ENCODE measurements around the gene HIVEP2. TPM values are rescaled to one million over a fixed set of nuclear protein-coding genes. Genes with fewer than 3 reads are reported as not detected.

The HIVEP2 gene
- total and polyA plus RNA-seq, 9 donors: 8.4 to 58.9 (median 32.1) TPM

- intact Hi-C loops (cut with DNase I): no loop called here
- no peak overlapping the region for H3K4me3 ChIP-seq
- DNase-seq: no peak
- 93 to 96% (median 93%) methylated on average over 2 of the region's 2 CpGs for WGBS, 3 donors
- H3K4me1 ChIP-seq (ENCODE audit: insufficient read depth): peaks cover 4% of the 10 kb centered on the region
- no peaks in the 10 kb centered on the region for H3K27me3 ChIP-seq
- TF ChIP-seq CTCF (IDR thresholded peaks at IDR 0.05): no peak
- TF ChIP-seq POLR2A (IDR thresholded peaks at IDR 0.05): no peak
- no peak for TF ChIP-seq EP300 (IDR thresholded peaks at IDR 0.05)
- no peaks in the 10 kb centered on the region for H3K36me3 ChIP-seq
- no peaks in the 10 kb centered on the region for H3K9me3 ChIP-seq
- no peak overlapping the region for H3K27ac ChIP-seq
These were observed 135.0 kb downstream of the HIVEP2 start for GRCh38 chr6:142809947-142810346.

- intact Hi-C loops (cut with DNase I): no loop called here
- TF ChIP-seq POLR2A (IDR thresholded peaks at IDR 0.05): no peak
- no peak for TF ChIP-seq EP300 (IDR thresholded peaks at IDR 0.05)
- no peak for TF ChIP-seq CTCF (IDR thresholded peaks at IDR 0.05)
- Histone ChIP-seq H3K27ac (no peak overlapping the region), H3K27me3 (no peaks in the 10 kb centered on the region), H3K4me1 (ENCODE audit: insufficient read depth) (peaks cover 4% of the 10 kb centered on the region), H3K4me3 (no peak overlapping the region), H3K9me3 (no peaks in the 10 kb centered on the region), H3K36me3 (no peaks in the 10 kb centered on the region)
- 91 to 95% (median 92%) methylated on average over 5 of the region's 5 CpGs for WGBS, 3 donors
- DNase-seq: no peak
These were observed 136.4 kb downstream of the HIVEP2 start for GRCh38 chr6:142808405-142809061.

- intact Hi-C loops (cut with DNase I): no loop called here
- no peak for TF ChIP-seq POLR2A (IDR thresholded peaks at IDR 0.05)
- 94 to 100% (median 100%) methylated on average over 1 of the region's 1 CpG for WGBS, 3 donors
These were observed 139.9 kb downstream of the HIVEP2 start for GRCh38 chr6:142805042-142805441.

GRCh38 chr6:142804490-142804889 is 140.5 kb downstream of the HIVEP2 start:
- H3K36me3 ChIP-seq: no peaks in the 10 kb centered on the region
- H3K9me3 ChIP-seq: no peaks in the 10 kb centered on the region
- TF ChIP-seq EP300 (IDR thresholded peaks at IDR 0.05) (no peak), CTCF (IDR thresholded peaks at IDR 0.05) (no peak), POLR2A (IDR thresholded peaks at IDR 0.05) (no peak)
- H3K27ac ChIP-seq: no peak overlapping the region
- H3K4me1 ChIP-seq (ENCODE audit: insufficient read depth): peaks cover 4% of the 10 kb centered on the region
- no peaks in the 10 kb centered on the region for H3K27me3 ChIP-seq
- intact Hi-C loops (cut with DNase I): no loop called here
- no peak overlapping the region for H3K4me3 ChIP-seq
- DNase-seq: no peak

More at GRCh38 chr6:142805042-142805441, 139.9 kb downstream of the HIVEP2 start:
- Histone ChIP-seq H3K9me3 (no peaks in the 10 kb centered on the region), H3K4me3 (no peak overlapping the region), H3K27ac (no peak overlapping the region), H3K27me3 (no peaks in the 10 kb centered on the region), H3K4me1 (ENCODE audit: insufficient read depth) (peaks cover 4% of the 10 kb centered on the region), H3K36me3 (no peaks in the 10 kb centered on the region)
- DNase-seq: no peak

- Histone ChIP-seq H3K27me3 (no peaks in the 10 kb centered on the region), H3K4me1 (ENCODE audit: insufficient read depth) (peaks cover 4% of the 10 kb centered on the region), H3K27ac (no peak overlapping the region), H3K4me3 (no peak overlapping the region), H3K9me3 (no peaks in the 10 kb centered on the region), H3K36me3 (no peaks in the 10 kb centered on the region)
- no peak for DNase-seq
- TF ChIP-seq POLR2A (IDR thresholded peaks at IDR 0.05) (no peak), EP300 (IDR thresholded peaks at IDR 0.05) (no peak), CTCF (IDR thresholded peaks at IDR 0.05) (no peak)
- WGBS, 3 donors: 93 to 98% (median 96%) methylated on average over 2 of the region's 2 CpGs
- intact Hi-C loops (cut with DNase I): no loop called here
These were observed 141.4 kb downstream of the HIVEP2 start for GRCh38 chr6:142803495-142804058.
